PC-9 (cell line): ENCODE results near the gene GLRA1.

Experiments
- CTCF ChIP-seq: fragments of 200-600 bp; sonication (generic); conservative IDR thresholded peaks from 2 replicates; pipeline ENCODE4 v1.6.1; 2017; ENCODE audit warnings: mixed run types, antibody characterized with exemption, mild to moderate bottlenecking, moderate library complexity
- EZH2 ChIP-seq: fragments of 200-600 bp; sonication (generic); IDR thresholded peaks from 2 replicates; pipeline ENCODE4 v1.8.0; 2017; ENCODE audit warnings: antibody characterized with exemption, low read depth

DNA sequence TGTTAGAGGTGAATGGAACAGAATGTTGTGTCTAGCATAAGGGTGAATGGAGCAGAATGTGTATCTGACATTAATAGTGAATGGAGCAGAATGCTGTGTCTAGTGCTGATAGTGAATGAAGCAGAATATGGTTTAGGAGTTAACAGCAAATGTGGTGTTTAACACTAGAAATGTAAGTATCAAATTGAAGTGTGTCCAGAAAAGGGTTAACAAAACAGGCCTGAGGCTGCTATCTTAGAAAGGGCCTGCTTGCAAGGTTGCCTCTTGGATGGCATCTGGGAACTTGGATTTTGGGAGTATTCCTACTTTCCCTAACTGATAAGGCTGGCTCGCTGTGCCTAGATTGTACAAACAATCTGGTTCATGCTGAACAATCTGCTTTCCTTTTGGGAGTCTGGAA is 76.8 kb downstream of the GLRA1 start:
- TF ChIP-seq CTCF = no peak
- TF ChIP-seq EZH2 = no peak
